SK-N-SH (cell line): Measurements from ENCODE around the gene ORMDL1. TPM values are rescaled to one million over a fixed set of nuclear protein-coding genes. Genes with fewer than 3 reads are reported as not detected.

Source experiments
- CTCF ChIA-PET: fragments of 300-600, 350-600 bp; formaldehyde crosslinking; extraction: SDS; loops from one replicate; lab custom pipeline; 2021; lab: Yijun Ruan, JAX
- POLR2A ChIA-PET: fragments of 350-600 bp; sonication (Branson Sonifier 250); formaldehyde crosslinking; extraction: SDS; loops from one replicate; lab custom pipeline; 2020; ENCODE audit warnings: antibody characterized with exemption, inconsistent platforms; lab: Yijun Ruan, JAX
- DNase-seq: peaks from one replicate; pipeline ENCODE4 v3.0.0; 2012
- H2AFZ ChIP-seq: fragments of 200-600 bp; sonication (generic); 2 replicates; pipeline ENCODE4 v1.8.1; 2016; ENCODE audit warnings: antibody characterized with exemption, mild to moderate bottlenecking, low read depth
- H3F3A ChIP-seq: fragments of 200-600 bp; sonication (generic); replicated peaks from 2 replicates; pipeline ENCODE3; 2016; ENCODE audit warnings: antibody characterized with exemption, mild to moderate bottlenecking; ENCODE audit not compliant: insufficient read depth
- H3K27ac ChIP-seq, 2 experiments: fragments of 200-500 bp in 1 of 2; fragments of 200-600 bp in 1 of 2; sonication (Bioruptor generic) in 1 of 2; sonication (generic), shearing (Covaris generic) in 1 of 2; 2 replicates each; pipeline versions ENCODE4 v1.5.1 to v1.6.1; 2014 to 2016; ENCODE audit warnings: low read depth in 2 of 2, inconsistent platforms in 1 of 2, low read length in 1 of 2, mild to moderate bottlenecking in 1 of 2, mixed read lengths in 1 of 2
- H3K27me3 ChIP-seq: fragments of 200-600 bp; sonication (generic), shearing (Covaris generic); 2 replicates; pipeline ENCODE4 v1.6.1; 2016; ENCODE audit warnings: mixed run types; ENCODE audit not compliant: insufficient read depth
- H3K36me3 ChIP-seq, 2 experiments: fragments of 200-500 bp in 1 of 2; fragments of 200-600 bp in 1 of 2; sonication (Bioruptor generic) in 1 of 2; sonication (generic) in 1 of 2; replicated peaks in 1 of 2; 2 replicates each; pipeline versions ENCODE3 to v1.5.1; 2014 to 2016; ENCODE audit warnings: low read length in 1 of 2, mild to moderate bottlenecking in 1 of 2; ENCODE audit not compliant: insufficient read depth in 2 of 2, control insufficient read depth in 1 of 2
- H3K4me1 ChIP-seq, 2 experiments: fragments of 200-500 bp in 1 of 2; fragments of 200-600 bp in 1 of 2; sonication (Bioruptor generic) in 1 of 2; sonication (generic), shearing (Covaris generic) in 1 of 2; 2 replicates each; pipeline versions ENCODE4 v1.5.1 to v1.6.1; 2014 to 2016; ENCODE audit warnings: low read depth in 1 of 2, low read length in 1 of 2, mixed run types in 1 of 2; ENCODE audit not compliant: insufficient read depth in 2 of 2, control insufficient read depth in 1 of 2
- H3K4me2 ChIP-seq: fragments of 200-600 bp; sonication (generic), shearing (Covaris generic); 2 replicates; pipeline ENCODE4 v1.6.1; 2017; ENCODE audit warnings: mixed run types
- H3K4me3 ChIP-seq, 2 experiments: fragments of 200-500 bp in 1 of 2; fragments of 200-600 bp in 1 of 2; sonication (Bioruptor generic) in 1 of 2; sonication (generic), shearing (Covaris generic) in 1 of 2; 2 replicates each; pipeline versions ENCODE4 v1.5.1 to v1.8.1; 2014 to 2016; ENCODE audit warnings: low read depth in 2 of 2, inconsistent platforms in 1 of 2, low read length in 1 of 2, mild to moderate bottlenecking in 1 of 2, mixed read lengths in 1 of 2, moderate library complexity in 1 of 2
- H3K79me2 ChIP-seq: fragments of 200-600 bp; sonication (generic); 2 replicates; pipeline ENCODE4 v1.8.1; 2017; ENCODE audit warnings: mild to moderate bottlenecking; ENCODE audit not compliant: insufficient read depth
- H3K9ac ChIP-seq: fragments of 200-600 bp; sonication (generic); 2 replicates; pipeline ENCODE4 v1.6.1; 2017; ENCODE audit warnings: mixed run types
- H3K9me2 ChIP-seq: fragments of 200-600 bp; sonication (generic); 2 replicates; pipeline ENCODE4 v1.6.1; 2017; ENCODE audit warnings: mixed run types
- H3K9me3 ChIP-seq: fragments of 200-600 bp; sonication (generic); 2 replicates; pipeline ENCODE4 v1.6.1; 2017; ENCODE audit warnings: mixed run types, mild to moderate bottlenecking, moderate library complexity
- H4K20me1 ChIP-seq: fragments of 200-600 bp; sonication (generic); 2 replicates; pipeline ENCODE4 v1.6.1; 2017; ENCODE audit warnings: mild to moderate bottlenecking, mixed run types; ENCODE audit not compliant: insufficient read depth
- CHD2 ChIP-seq: fragments of 150-350 bp; IDR thresholded peaks from 2 replicates; pipeline ENCODE4 v1.6.1; 2018; ENCODE audit warnings: low read length; ENCODE audit not compliant: partially characterized antibody
- GABPA ChIP-seq: IDR thresholded peaks from 2 replicates; pipeline ENCODE4 v1.4.0; 2012; ENCODE audit warnings: low read depth, mild to moderate bottlenecking
- JUND ChIP-seq: IDR thresholded peaks from 2 replicates; pipeline ENCODE4 v1.4.0; 2012
- POLR2AphosphoS5 ChIP-seq: IDR thresholded peaks from 2 replicates; pipeline ENCODE4 v1.6.1; 2012; ENCODE audit warnings: low read depth, low read length
- RAD21 ChIP-seq: IDR thresholded peaks from 2 replicates; pipeline ENCODE4 v1.6.1; 2012; ENCODE audit warnings: mild to moderate bottlenecking, low read length
- RCOR1 ChIP-seq: fragments of 150-350 bp; IDR thresholded peaks from 2 replicates; pipeline ENCODE4 v1.6.1; 2017; ENCODE audit warnings: antibody characterized with exemption, low read length
- SMC3 ChIP-seq: IDR thresholded peaks from 2 replicates; pipeline ENCODE4 v1.6.1; 2012; ENCODE audit warnings: low read depth, low read length, improper control_type of control experiment
- TAF1 ChIP-seq: IDR thresholded peaks from 2 replicates; pipeline ENCODE4 v1.6.1; 2012; ENCODE audit warnings: low read depth, mild to moderate bottlenecking, low read length, moderate library complexity, borderline replicate concordance
- TCF12 ChIP-seq: IDR thresholded peaks from 2 replicates; pipeline ENCODE4 v1.4.0; 2012
- TEAD4 ChIP-seq: IDR thresholded peaks from 2 replicates; pipeline ENCODE4 v1.4.0; 2012; ENCODE audit warnings: mild to moderate bottlenecking, borderline replicate concordance; ENCODE audit not compliant: insufficient read depth
- WGBS: methylation state at CpG from one replicate; pipeline ENCODE4 v1.1.6; 2017; ENCODE audit warnings: low lambda C conversion rate; 5-methylcytosine and 5-hydroxymethylcytosine counted together
- polyA plus RNA-seq, 3 experiments: library from polyadenylated mRNA; depleted of rRNA; stranded (reverse); fragments of >200 nt; gene quantifications; 2 replicates each; pipeline ENCODE4 v1.2.3, GENCODE V29; 2012
- TF ChIP-seq, protein P1 (sequence below): fragments of 200-600 bp; sonication (generic); IDR thresholded peaks from 2 replicates; pipeline ENCODE4 v1.6.1; 2017; ENCODE audit warnings: antibody characterized with exemption, mild to moderate bottlenecking, moderate library complexity
- TF ChIP-seq, protein P2 (sequence below): IDR thresholded peaks from 2 replicates; pipeline ENCODE4; 2012

Gene ORMDL1
- polyA plus RNA-seq, 1 of the 3 experiments (the other 2 are of a cell fraction), result 99.2 TPM

DNA sequence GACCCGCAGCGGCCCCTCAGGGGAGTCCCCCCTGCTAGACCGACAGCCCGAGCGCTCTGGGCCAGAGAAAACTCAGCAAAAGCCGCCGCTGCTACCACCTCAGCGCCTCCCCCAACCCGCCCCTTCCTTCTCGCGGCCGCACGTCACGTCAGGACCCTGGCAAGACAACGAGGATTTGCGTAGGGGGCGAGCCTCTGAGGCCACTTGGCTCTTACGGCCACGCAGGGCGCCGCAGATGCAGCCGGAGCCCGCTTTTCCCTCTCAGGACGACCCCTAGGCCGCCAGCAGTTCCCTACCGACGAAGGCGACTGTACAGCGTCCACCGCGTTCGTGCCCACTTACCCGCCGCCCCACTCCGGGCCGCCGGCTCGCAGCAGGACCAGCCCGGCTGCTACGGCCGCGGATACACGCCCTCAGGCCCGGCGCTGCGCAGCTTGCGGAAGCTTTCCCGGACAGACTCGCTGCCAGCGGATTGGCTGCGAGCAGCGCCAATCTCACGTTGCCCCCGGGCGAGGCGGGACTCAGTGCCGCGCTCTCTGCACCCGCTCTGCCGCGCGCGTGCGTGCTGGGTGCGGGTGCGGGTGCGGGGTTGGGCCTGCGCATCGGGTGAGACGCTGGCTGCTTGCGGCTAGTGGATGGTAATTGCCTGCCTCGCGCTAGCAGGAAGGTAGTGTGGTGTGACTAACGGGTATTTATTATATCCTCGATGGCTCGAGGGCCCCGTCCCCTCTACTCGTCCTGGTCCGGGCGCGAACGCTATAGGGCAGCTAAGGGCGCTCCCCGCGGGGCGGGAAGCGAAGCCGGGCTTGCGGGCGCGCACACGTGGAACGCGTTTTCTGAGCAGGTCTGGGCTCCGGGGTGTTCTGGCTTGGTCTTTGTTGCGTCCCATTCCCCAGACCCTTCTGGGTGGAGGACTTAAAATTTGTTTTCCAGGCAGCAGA lies at the start of gene ORMDL1, which contains the start of gene PMS1 (continued):
- TF ChIP-seq, protein P1, sequence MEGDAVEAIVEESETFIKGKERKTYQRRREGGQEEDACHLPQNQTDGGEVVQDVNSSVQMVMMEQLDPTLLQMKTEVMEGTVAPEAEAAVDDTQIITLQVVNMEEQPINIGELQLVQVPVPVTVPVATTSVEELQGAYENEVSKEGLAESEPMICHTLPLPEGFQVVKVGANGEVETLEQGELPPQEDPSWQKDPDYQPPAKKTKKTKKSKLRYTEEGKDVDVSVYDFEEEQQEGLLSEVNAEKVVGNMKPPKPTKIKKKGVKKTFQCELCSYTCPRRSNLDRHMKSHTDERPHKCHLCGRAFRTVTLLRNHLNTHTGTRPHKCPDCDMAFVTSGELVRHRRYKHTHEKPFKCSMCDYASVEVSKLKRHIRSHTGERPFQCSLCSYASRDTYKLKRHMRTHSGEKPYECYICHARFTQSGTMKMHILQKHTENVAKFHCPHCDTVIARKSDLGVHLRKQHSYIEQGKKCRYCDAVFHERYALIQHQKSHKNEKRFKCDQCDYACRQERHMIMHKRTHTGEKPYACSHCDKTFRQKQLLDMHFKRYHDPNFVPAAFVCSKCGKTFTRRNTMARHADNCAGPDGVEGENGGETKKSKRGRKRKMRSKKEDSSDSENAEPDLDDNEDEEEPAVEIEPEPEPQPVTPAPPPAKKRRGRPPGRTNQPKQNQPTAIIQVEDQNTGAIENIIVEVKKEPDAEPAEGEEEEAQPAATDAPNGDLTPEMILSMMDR, result no peak
- TF ChIP-seq RCOR1 (no peak), CHD2 (peak; percentile 59)

DNA sequence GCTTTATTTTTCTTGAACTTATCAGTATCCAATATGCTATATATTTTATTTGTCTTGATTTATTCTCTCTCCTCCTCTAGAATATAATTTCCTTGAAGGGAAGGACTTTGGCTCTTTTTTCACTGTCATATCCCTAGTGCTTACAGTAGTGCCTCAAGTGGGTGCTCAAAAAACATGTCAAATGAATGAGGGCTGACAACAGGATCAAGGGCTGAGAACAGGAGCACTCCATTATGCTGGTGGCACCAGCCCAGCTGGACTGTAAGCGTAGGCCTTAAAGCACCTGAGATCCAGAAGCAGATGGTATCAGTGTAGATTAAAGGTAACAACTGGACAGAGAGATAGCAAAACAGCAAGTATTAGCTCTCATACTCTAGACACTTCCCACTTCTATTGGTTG lies 46.4 kb upstream of the ORMDL1 start:
- H3K4me1 ChIP-seq, result peaks cover 2 to 8% of the 10 kb centered on the region in 2 experiments; a peak in 3 of 4 replicates
- no peaks in the 10 kb centered on the region for H3K27me3 ChIP-seq
- H3K27ac ChIP-seq, result no peak overlapping the region
- no peak overlapping the region for H3K9ac ChIP-seq
- H3K9me2 ChIP-seq, result no peaks in the 10 kb centered on the region
- no peak overlapping the region for H3K4me3 ChIP-seq
- no peaks in the 10 kb centered on the region for H3K79me2 ChIP-seq
- no peak overlapping the region for H3K4me2 ChIP-seq
- no peaks in the 10 kb centered on the region for H3K9me3 ChIP-seq
- H2AFZ ChIP-seq, result no peak overlapping the region
- TF ChIP-seq JUND, result no peak
- no peak for TF ChIP-seq TAF1
- TF ChIP-seq, protein P2, sequence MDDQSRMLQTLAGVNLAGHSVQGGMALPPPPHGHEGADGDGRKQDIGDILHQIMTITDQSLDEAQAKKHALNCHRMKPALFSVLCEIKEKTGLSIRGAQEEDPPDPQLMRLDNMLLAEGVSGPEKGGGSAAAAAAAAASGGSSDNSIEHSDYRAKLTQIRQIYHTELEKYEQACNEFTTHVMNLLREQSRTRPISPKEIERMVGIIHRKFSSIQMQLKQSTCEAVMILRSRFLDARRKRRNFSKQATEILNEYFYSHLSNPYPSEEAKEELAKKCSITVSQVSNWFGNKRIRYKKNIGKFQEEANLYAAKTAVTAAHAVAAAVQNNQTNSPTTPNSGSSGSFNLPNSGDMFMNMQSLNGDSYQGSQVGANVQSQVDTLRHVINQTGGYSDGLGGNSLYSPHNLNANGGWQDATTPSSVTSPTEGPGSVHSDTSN, result no peak
- TF ChIP-seq POLR2AphosphoS5, result no peak
- TF ChIP-seq CHD2, result no peak
- TF ChIP-seq TCF12, result no peak
- no peak for TF ChIP-seq TEAD4
- TF ChIP-seq RCOR1, result no peak
- no peak for TF ChIP-seq SMC3
- TF ChIP-seq GABPA, result no peak
- TF ChIP-seq RAD21, result no peak
- no peaks in the 10 kb centered on the region for H3F3A ChIP-seq
- ChIA-PET CTCF (no interaction called here), POLR2A (no interaction called here)
- WGBS, result 94% methylated on average over 1 of the region's 1 CpG
- H3K36me3 ChIP-seq, result peaks cover 5 to 16% of the 10 kb centered on the region in 2 experiments
- H4K20me1 ChIP-seq, result no peaks in the 10 kb centered on the region
- DNase-seq, result no peak
